ENCODE results near the gene DNAJC5. TPM values are rescaled to one million over a fixed set of nuclear protein-coding genes. Genes with fewer than 3 reads are reported as not detected.
A peak's percentile ranks its signal among the peaks of the same experiment; 100 is the strongest.

Gene DNAJC5
- total and polyA plus RNA-seq, 2 donors (not counting 1 experiment from before 2014, with no cell fraction given) = 12.2 to 33.3 TPM

GRCh38 chr20:63934271-63935068, 39.5 kb downstream of the DNAJC5 start:
- Histone ChIP-seq H3K9me3 (ENCODE audit: control extremely low read depth in 1 of 3, control insufficient read depth in 2 of 3, insufficient read depth in 1 of 3, low read length in 2 of 3) (peaks cover 0 to 3% (median 0%) of the 10 kb centered on the region in 3 donors), H3K36me3 (replicated peaks in 1 of 2; ENCODE audit: control extremely low read depth in 1 of 2, control insufficient read depth in 1 of 2, extremely low read depth in 1 of 2, insufficient read depth in 2 of 2, low read length in 1 of 2) (peaks cover 3 to 68% of the 10 kb centered on the region in 2 experiments), H3K4me2 (replicated peaks; ENCODE audit: low read depth, low read length, poor library complexity, severe bottlenecking) (no peak overlapping the region), H3K27ac (ENCODE audit: low read length in 2 of 2) (no peak overlapping the region), H3K4me3 (ENCODE audit: control extremely low read depth in 1 of 5, extremely low read depth in 1 of 5, insufficient read depth in 1 of 5, low read depth in 2 of 5, low read length in 4 of 5) (no peak overlapping the region), H3K27me3 (replicated peaks in 1 of 4; ENCODE audit: control extremely low read depth in 1 of 4, control insufficient read depth in 3 of 4, insufficient read depth in 4 of 4, low read length in 3 of 4) (no peaks in the 10 kb centered on the region), H3K79me2 (ENCODE audit: control insufficient read depth, insufficient read depth, low read length) (peaks cover 51% of the 10 kb centered on the region), H3K4me1 (ENCODE audit: control insufficient read depth in 2 of 2, insufficient read depth in 2 of 2, low read length in 2 of 2) (no peaks in the 10 kb centered on the region), H4K20me1 (ENCODE audit: control insufficient read depth, insufficient read depth, low read length, poor library complexity, severe bottlenecking) (peaks cover 78% of the 10 kb centered on the region), H3K9ac (ENCODE audit: low read length) (no peak overlapping the region), H2AFZ (ENCODE audit: insufficient read depth, low read depth, low read length, poor library complexity, severe bottlenecking) (no peak overlapping the region)
- ChIA-PET POLR2A (no interaction called here), CTCF (no interaction called here)
- H3K4me3 Mint-ChIP-seq = no peak overlapping the region
- 90% methylated on average over 33 of the region's 37 CpGs for WGBS (ENCODE audit: insufficient coverage)
- H3K27ac Mint-ChIP-seq = no peak overlapping the region
- ATAC-seq (ENCODE audit: low read depth) = no peak
- TF ChIP-seq EZH2 (IDR thresholded peaks at IDR 0.05; ENCODE audit: borderline replicate concordance, insufficient read depth, low read depth, low read length, poor library complexity, severe bottlenecking) (no peak), CTCF (IDR thresholded peaks at IDR 0.05) (peak; percentile 26)
- DNase-seq = no peak
- peaks cover 2% of the 10 kb centered on the region for H3K4me1 Mint-ChIP-seq
- no peaks in the 10 kb centered on the region for H3K9me3 Mint-ChIP-seq (ENCODE audit: insufficient read depth)
- intact Hi-C loops (cut with micrococcal nuclease) = no loop called here
- H3K27me3 Mint-ChIP-seq = no peaks in the 10 kb centered on the region

DNA sequence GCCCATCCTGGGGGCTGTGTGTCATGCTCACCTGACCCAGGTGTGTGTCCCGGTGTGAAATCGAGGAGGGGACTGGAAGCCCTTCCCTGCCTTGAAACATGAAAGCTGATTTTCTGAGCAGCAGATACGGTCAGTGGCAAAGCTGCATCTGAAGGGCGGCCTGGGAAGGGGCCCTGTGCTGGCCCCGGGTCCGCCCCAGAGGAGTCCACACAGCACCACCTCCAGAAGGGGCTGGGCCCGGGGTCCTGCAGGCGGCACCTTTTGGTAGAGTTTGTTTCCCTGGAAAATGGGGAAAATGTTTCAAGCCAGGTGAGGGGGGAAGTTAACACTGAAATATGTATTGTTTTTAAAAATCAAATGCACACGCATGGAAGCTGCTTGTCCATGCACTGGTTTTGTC, 40.5 kb downstream of the DNAJC5 start:
- H3K36me3 ChIP-seq (replicated peaks in 1 of 2; ENCODE audit: control extremely low read depth in 1 of 2, control insufficient read depth in 1 of 2, extremely low read depth in 1 of 2, insufficient read depth in 2 of 2, low read length in 1 of 2) = peaks cover 3 to 68% of the 10 kb centered on the region in 2 experiments
- no peak for ATAC-seq (ENCODE audit: low read depth)

More for the DNA sequence above, 40.5 kb downstream of the DNAJC5 start:
- H3K27me3 Mint-ChIP-seq = no peaks in the 10 kb centered on the region
- peaks cover 2% of the 10 kb centered on the region for H3K4me1 Mint-ChIP-seq
- Histone ChIP-seq H3K9me3 (ENCODE audit: control extremely low read depth in 1 of 3, control insufficient read depth in 2 of 3, insufficient read depth in 1 of 3, low read length in 2 of 3) (peaks cover 0 to 7% (median 0%) of the 10 kb centered on the region in 3 donors), H3K4me3 (ENCODE audit: control extremely low read depth in 1 of 5, extremely low read depth in 1 of 5, insufficient read depth in 1 of 5, low read depth in 2 of 5, low read length in 4 of 5) (no peak overlapping the region), H3K4me1 (ENCODE audit: control insufficient read depth in 2 of 2, insufficient read depth in 2 of 2, low read length in 2 of 2) (no peaks in the 10 kb centered on the region), H3K27me3 (replicated peaks in 1 of 4; ENCODE audit: control extremely low read depth in 1 of 4, control insufficient read depth in 3 of 4, insufficient read depth in 4 of 4, low read length in 3 of 4) (no peaks in the 10 kb centered on the region), H3K27ac (ENCODE audit: low read length in 2 of 2) (no peak overlapping the region), H3K79me2 (ENCODE audit: control insufficient read depth, insufficient read depth, low read length) (peaks cover 43% of the 10 kb centered on the region), H2AFZ (ENCODE audit: insufficient read depth, low read depth, low read length, poor library complexity, severe bottlenecking) (no peak overlapping the region), H3K4me2 (replicated peaks; ENCODE audit: low read depth, low read length, poor library complexity, severe bottlenecking) (no peak overlapping the region), H3K9ac (ENCODE audit: low read length) (no peak overlapping the region), H4K20me1 (ENCODE audit: control insufficient read depth, insufficient read depth, low read length, poor library complexity, severe bottlenecking) (peaks cover 85% of the 10 kb centered on the region)
- ChIA-PET CTCF (no interaction called here), POLR2A (no interaction called here)
- no peak for DNase-seq
- no peak overlapping the region for H3K4me3 Mint-ChIP-seq
- TF ChIP-seq CTCF (IDR thresholded peaks at IDR 0.05) = no peak
- TF ChIP-seq EZH2 (IDR thresholded peaks at IDR 0.05; ENCODE audit: borderline replicate concordance, insufficient read depth, low read depth, low read length, poor library complexity, severe bottlenecking) = no peak
- 96% methylated on average over 7 of the region's 9 CpGs for WGBS (ENCODE audit: insufficient coverage)
- intact Hi-C loops (cut with micrococcal nuclease) = no loop called here
- H3K9me3 Mint-ChIP-seq (ENCODE audit: insufficient read depth) = no peaks in the 10 kb centered on the region
- H3K27ac Mint-ChIP-seq = no peak overlapping the region

Data from B cell (primary cell).